ENCODE results near the gene GIMAP8.

GIMAP8 gene

GRCh38 chr7:150412016-150412415 is 38.4 kb upstream of the GIMAP8 start:
- DNase-seq, result no peak

- DNase-seq, result no peak
Measured at GRCh38 chr7:150412518-150413488, 37.6 kb upstream of the GIMAP8 start.

- DNase-seq, result no peak
Measured at GRCh38 chr7:150413640-150414081, 36.8 kb upstream of the GIMAP8 start.

- DNase-seq, result no peak
Measured at GRCh38 chr7:150415161-150416153, 35.0 kb upstream of the GIMAP8 start.

GRCh38 chr7:150417239-150417638 is 33.2 kb upstream of the GIMAP8 start:
- no peak for DNase-seq

- DNase-seq, result no peak
Measured at GRCh38 chr7:150417863-150418262, 32.6 kb upstream of the GIMAP8 start.

- no peak for DNase-seq
Measured at GRCh38 chr7:150420242-150420641, 30.2 kb upstream of the GIMAP8 start.

- peak; percentile 71 to 79 for DNase-seq
Measured at GRCh38 chr7:150420987-150421674, 29.3 kb upstream of the GIMAP8 start.

GRCh38 chr7:150421831-150422230 is 28.6 kb upstream of the GIMAP8 start:
- DNase-seq, result no peak

GRCh38 chr7:150425670-150426069 is 24.8 kb upstream of the GIMAP8 start:
- no peak for DNase-seq

- peak in 1 of 2 experiments; percentile 28 for DNase-seq
Measured at GRCh38 chr7:150428671-150429451, 21.6 kb upstream of the GIMAP8 start.

- DNase-seq, result no peak
Measured at GRCh38 chr7:150429699-150430098, 20.7 kb upstream of the GIMAP8 start.

- no peak for DNase-seq
Measured at GRCh38 chr7:150430465-150431085, 19.9 kb upstream of the GIMAP8 start.

- DNase-seq, result no peak
Measured at GRCh38 chr7:150431839-150432658, 18.4 kb upstream of the GIMAP8 start.

GRCh38 chr7:150432915-150433892 is 17.2 kb upstream of the GIMAP8 start:
- DNase-seq, result no peak

- no peak for DNase-seq
Measured at GRCh38 chr7:150434240-150434639, 16.2 kb upstream of the GIMAP8 start.

- no peak for DNase-seq
Measured at GRCh38 chr7:150435047-150435389, 15.4 kb upstream of the GIMAP8 start.

- no peak for DNase-seq
Measured at GRCh38 chr7:150435390-150436073, 14.9 kb upstream of the GIMAP8 start.

- no peak for DNase-seq
Measured at GRCh38 chr7:150439967-150440366, 10.5 kb upstream of the GIMAP8 start.
